Upper lobe of left lung (tissue), 4 donors: Measurements from ENCODE around the gene NPDC1.

Experiments used
- CTCF ChIP-seq, 6 experiments: fragments of 450-650 bp in 4 of 6; fragments of 200-600 bp in 2 of 6; sonication (generic) in 2 of 6; IDR thresholded peaks; one replicate each; pipeline ENCODE4 v1.5.1; 2016 to 2019; ENCODE audit warnings: antibody characterized with exemption in 6 of 6
- EP300 ChIP-seq, 4 donors: sonication (generic); formaldehyde crosslinking; IDR thresholded peaks; one replicate each; pipeline ENCODE4 v1.5.1; 2017; ENCODE audit warnings: antibody characterized with exemption in 4 of 4, control low read depth in 2 of 4
- POLR2A ChIP-seq, 4 donors: fragments of 450-650 bp; IDR thresholded peaks; one replicate each; pipeline ENCODE4 v1.5.1; 2016 to 2017; ENCODE audit warnings: antibody characterized with exemption in 4 of 4, mild to moderate bottlenecking in 2 of 4
- POLR2AphosphoS5 ChIP-seq, 2 donors: sonication (generic); formaldehyde crosslinking; IDR thresholded peaks; one replicate each; pipeline ENCODE4 v1.5.1; 2017; ENCODE audit warnings: antibody characterized with exemption in 2 of 2

- TF ChIP-seq CTCF (IDR thresholded peaks at IDR 0.05) (no peak), EP300 (IDR thresholded peaks at IDR 0.05) (no peak), POLR2A (IDR thresholded peaks at IDR 0.05) (no peak), POLR2AphosphoS5 (IDR thresholded peaks at IDR 0.05) (no peak)
Observed at GRCh38 chr9:137030006-137030405, 16.0 kb downstream of the NPDC1 start.
